H7 (cell line): Measurements from ENCODE around the gene SIDT2. TPM values are rescaled to one million over a fixed set of nuclear protein-coding genes. Genes with fewer than 3 reads are reported as not detected.
"Not testable (repeated sequence)": the region's sequence is repeated elsewhere in the genome, so short reads cannot be mapped to it uniquely, and the experiment has no call there.

Experiments
- DNase-seq: peaks from one replicate; pipeline ENCODE4 v3.0.0; 2012
- H3K27me3 ChIP-seq: 2 replicates; pipeline ENCODE4 v1.6.0; 2011; ENCODE audit warnings: mild to moderate bottlenecking, low read length; ENCODE audit not compliant: control insufficient read depth, insufficient read depth
- H3K36me3 ChIP-seq: replicated peaks from 2 replicates; pipeline ENCODE4 v1.5.1; 2011; ENCODE audit warnings: low read length; ENCODE audit not compliant: control insufficient read depth, insufficient read depth
- H3K4me3 ChIP-seq: 2 replicates; pipeline ENCODE4 v1.5.1; 2011; ENCODE audit warnings: low read depth, mild to moderate bottlenecking, control low read depth, low read length, moderate library complexity; ENCODE audit not compliant: insufficient read depth
- total RNA-seq: library from RNA; depleted of rRNA; stranded (reverse); fragments of >200 nt; shearing (Covaris generic); gene quantifications from 2 replicates; pipeline ENCODE4 v1.2.3, GENCODE V29; 2014

Gene SIDT2
- total RNA-seq, 1 experiment from 2014 or later, result 10.3 TPM

DNA sequence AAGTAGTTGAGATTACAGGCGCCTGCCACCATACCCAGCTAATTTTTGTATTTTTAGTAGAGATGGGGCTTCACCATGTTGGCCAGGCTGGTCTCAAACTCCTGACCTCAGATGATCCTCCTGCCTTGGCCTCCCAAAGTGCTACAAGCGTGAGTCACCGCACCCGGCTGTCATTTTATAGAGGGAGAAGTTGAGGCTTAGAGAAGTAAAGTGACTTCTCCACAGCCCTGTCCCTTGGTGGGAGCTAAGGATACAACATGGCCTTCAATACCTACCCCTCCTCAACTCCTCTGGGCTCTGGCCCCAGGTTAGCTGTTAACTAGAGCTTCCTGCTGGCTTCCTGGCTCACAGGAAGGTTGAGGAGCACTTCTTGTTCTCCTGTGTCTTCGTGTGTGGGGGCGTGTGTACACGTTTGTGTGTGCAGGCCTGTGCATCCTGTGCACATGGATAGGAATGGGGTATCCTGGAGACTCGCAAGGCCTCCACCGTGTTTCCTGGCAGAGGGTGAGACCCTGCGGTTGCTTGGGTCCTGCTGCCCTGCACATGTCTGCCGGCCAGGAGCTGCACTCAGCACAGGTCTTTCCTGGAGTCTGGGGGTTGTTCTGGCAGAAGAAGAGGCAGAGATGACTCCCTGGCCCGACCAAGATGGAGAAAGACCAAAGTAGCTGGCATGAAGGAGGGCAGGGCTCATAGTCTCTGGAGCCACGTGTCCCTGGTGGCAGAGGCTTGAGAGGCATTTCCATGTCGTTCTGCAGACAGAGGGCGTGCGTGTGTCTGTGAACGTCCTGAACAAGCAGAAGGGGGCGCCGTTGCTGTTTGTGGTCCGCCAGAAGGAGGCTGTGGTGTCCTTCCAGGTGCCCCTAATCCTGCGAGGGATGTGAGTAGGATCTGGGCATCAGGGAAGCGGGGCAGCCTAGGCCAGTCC lies 2.4 kb downstream of the SIDT2 start:
- H3K4me3 ChIP-seq, result no peak overlapping the region
- H3K36me3 ChIP-seq, result peaks cover 2% of the 10 kb centered on the region; the same call in 1 of the 2 replicates
- H3K27me3 ChIP-seq, result no peaks in the 10 kb centered on the region
- DNase-seq, result peak; percentile 92

DNA sequence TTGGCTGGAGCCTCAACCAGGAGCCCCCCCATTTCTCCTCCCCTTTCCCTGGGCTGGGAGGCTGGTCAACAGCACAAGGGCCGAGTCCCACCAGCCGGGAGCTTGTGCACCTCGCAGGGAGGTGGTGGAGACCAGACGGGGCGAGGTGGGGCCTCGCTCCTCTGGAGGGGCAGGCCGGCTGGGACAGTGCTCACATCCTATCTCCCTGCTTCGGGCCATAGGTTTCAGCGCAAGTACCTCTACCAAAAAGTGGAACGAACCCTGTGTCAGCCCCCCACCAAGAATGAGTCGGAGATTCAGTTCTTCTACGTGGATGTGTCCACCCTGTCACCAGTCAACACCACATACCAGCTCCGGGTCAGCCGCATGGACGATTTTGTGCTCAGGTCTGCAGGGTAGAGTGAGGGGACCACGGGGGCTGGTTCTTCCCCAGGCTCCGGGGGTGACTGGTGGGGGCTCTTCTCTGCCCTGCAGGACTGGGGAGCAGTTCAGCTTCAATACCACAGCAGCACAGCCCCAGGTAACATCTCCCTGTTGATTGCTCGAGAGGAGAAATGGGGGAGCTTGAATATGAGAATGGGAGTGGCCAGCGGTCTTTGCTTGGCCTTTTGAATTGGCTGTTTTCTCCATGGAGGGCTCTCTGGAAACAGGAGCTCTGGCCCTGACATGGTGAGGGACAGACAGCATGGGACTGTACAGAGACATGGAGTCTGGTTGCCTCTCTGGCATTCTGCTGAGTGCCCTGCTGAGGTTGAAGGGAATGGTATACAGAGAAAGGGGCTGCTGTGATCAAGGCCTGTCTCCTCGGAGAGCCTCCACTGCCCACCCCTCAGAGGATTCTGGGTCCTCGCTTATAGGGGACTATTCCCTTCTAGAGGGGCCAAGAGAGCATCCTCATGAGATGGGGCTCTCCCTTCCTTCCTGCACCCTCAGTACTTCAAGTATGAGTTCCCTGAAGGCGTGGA lies 3.3 kb downstream of the SIDT2 start:
- DNase-seq, result no peak
- Histone ChIP-seq H3K4me3 (no peak overlapping the region), H3K36me3 (peaks cover 2% of the 10 kb centered on the region; the same call in 1 of the 2 replicates), H3K27me3 (no peaks in the 10 kb centered on the region)

DNA sequence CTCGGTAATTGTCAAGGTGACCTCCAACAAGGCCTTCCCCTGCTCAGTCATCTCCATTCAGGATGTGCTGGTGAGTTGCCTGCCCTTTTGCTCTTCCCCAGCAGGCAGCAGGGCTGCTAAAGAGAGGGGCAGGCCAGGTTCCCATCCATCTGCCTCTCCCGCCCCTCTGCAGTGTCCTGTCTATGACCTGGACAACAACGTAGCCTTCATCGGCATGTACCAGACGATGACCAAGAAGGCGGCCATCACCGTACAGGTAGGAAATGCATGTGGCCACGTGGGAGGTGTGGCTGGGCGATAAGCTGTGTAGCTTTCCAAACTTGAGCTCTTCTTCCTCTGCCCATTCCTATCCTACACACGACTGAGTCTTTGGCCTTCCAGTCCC lies 4.0 kb downstream of the SIDT2 start:
- DNase-seq, result no peak
- Histone ChIP-seq H3K4me3 (no peak overlapping the region), H3K36me3 (peaks cover 2% of the 10 kb centered on the region; the same call in 1 of the 2 replicates), H3K27me3 (no peaks in the 10 kb centered on the region)

DNA sequence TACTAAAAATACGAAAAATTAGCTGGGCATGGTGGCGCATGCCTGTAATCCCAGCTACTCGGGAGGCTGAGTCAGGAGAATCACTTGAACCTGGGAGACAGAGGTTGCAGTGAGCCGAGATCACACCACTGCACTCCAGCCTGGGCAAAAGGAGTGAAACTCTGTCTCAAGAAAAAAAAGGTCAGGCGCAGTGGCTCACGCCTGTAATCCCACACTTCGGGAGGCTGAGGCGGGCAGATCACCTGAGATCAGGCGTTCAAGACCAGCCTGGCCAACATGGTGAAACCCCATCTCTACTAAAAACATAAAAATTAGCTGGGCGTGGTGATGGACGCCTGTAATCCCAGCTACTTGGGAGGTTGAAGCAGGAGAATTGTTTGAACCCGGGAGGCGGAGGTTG lies 4.6 kb downstream of the SIDT2 start:
- not testable (repeated sequence) for H3K27me3 ChIP-seq, H3K4me3 ChIP-seq, H3K36me3 ChIP-seq, DNase-seq

DNA sequence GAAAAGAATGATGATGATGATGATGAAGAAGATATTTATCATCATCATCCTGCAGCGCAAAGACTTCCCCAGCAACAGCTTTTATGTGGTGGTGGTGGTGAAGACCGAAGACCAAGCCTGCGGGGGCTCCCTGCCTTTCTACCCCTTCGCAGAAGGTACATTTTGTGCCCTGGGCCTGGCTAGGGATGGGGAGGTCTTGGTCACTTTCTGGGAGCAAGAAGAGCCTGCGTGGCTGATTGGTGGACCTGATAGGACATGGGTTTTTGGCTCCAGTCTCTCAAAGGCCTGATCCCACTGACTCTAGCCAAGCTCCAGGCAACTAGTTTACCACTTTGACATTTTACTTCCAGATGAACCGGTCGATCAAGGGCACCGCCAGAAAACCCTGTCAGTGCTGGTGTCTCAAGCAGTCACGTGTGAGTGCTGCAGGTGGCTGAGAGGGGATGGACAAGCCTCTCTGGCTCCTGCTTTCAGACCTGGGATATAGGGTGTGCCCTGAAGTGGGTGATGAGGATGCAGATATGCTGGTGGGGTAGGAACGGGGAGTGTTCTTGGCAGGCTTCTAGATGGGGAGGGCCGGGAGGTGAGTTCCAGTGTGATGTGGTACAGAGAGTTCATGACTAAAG lies 5.3 kb downstream of the SIDT2 start:
- Histone ChIP-seq H3K27me3 (no peaks in the 10 kb centered on the region), H3K36me3 (peaks cover 2% of the 10 kb centered on the region; the same call in 1 of the 2 replicates), H3K4me3 (no peak overlapping the region)
- DNase-seq, result no peak

DNA sequence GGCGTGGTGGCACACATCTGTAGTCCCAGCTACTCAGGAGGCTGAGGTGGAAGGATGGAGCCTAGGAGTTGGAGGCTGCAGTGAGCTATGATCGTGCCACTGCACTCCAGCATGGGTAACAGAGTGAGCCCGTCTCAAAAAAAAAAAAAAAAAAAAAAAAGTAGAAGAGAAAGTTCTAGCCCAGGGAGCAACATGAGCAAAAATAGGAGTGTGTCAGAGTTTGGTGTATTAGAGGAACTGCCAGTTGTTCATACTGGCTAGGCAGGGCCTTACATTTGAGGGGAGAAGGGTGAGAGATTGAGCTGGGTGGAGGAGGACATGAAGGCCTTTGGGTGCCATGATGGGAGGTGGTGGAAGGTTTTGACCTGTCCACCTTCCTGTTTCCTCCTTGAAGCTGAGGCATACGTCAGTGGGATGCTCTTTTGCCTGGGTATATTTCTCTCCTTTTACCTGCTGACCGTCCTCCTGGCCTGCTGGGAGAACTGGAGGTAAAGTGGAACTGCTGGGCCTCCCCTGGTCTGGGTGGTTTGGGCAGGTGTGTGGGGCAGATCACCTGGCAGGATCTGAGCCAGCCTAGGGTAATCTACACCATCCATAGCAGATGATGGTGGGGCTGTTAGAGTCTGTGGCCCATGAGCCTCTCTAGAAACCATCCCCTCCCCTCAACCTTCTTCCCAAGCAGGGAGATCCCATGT lies 7.3 kb downstream of the SIDT2 start:
- DNase-seq, result peak; percentile 40
- no peak overlapping the region for H3K4me3 ChIP-seq
- peaks cover 3% of the 10 kb centered on the region for H3K36me3 ChIP-seq
- H3K27me3 ChIP-seq, result no peaks in the 10 kb centered on the region

DNA sequence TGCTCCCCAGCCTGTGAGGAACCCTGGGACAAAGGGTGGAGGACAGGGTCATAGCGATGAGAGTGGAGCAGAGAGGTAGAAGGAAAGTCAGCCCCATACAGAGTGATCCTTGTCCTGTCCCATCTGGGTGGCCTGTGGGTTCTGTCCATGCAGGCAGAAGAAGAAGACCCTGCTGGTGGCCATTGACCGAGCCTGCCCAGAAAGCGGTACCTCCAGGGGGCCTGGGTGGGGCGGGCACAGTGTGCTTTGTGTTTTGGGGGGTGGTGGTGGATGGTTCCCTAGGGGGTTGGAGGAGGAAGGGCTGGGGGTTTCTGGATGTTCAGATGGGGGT lies 7.9 kb downstream of the SIDT2 start:
- Histone ChIP-seq H3K36me3 (peaks cover 3% of the 10 kb centered on the region), H3K27me3 (no peaks in the 10 kb centered on the region), H3K4me3 (no peak overlapping the region)
- peak; percentile 22 for DNase-seq

DNA sequence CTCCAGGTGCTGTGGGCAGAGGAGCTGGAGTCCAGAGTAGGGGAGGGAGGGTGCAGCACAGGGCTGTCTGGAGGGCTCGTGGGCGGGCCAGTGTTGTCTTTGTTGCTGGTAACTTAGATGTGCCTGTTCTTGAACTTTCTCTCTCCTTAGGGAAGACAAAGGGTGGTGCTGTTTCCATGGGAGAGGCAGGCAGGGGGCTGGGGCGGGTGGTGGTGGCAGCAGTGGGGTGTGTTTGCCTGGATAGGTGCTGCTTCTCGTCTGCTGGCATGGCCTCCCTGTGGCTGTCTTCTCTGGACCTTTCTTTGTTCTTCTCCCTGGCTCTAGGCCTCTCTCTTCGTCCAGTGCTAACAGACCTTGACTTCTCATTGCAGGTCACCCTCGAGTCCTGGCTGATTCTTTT lies 8.5 kb downstream of the SIDT2 start:
- H3K4me3 ChIP-seq, result no peak overlapping the region
- peak; percentile 43 for DNase-seq
- H3K36me3 ChIP-seq, result peaks cover 2% of the 10 kb centered on the region
- no peaks in the 10 kb centered on the region for H3K27me3 ChIP-seq

DNA sequence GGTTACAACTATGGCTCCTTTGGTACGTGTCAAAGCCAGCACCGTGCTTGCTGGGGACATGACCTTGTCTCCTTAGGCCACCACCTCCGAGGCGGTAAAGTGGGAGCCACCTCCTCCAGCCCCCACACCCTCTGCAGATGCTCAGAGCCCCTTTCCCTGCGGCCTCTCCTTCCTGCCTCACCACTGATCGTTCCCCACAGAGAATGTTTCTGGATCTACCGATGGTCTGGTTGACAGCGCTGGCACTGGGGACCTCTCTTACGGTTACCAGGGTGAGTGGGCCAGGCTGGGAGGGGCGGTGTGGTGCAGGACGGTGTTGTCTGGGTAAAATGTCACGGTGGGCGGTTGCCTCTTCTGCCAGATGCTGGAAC lies 8.9 kb downstream of the SIDT2 start:
- Histone ChIP-seq H3K4me3 (no peak overlapping the region), H3K27me3 (no peaks in the 10 kb centered on the region), H3K36me3 (peaks cover 1% of the 10 kb centered on the region)
- DNase-seq, result no peak

DNA sequence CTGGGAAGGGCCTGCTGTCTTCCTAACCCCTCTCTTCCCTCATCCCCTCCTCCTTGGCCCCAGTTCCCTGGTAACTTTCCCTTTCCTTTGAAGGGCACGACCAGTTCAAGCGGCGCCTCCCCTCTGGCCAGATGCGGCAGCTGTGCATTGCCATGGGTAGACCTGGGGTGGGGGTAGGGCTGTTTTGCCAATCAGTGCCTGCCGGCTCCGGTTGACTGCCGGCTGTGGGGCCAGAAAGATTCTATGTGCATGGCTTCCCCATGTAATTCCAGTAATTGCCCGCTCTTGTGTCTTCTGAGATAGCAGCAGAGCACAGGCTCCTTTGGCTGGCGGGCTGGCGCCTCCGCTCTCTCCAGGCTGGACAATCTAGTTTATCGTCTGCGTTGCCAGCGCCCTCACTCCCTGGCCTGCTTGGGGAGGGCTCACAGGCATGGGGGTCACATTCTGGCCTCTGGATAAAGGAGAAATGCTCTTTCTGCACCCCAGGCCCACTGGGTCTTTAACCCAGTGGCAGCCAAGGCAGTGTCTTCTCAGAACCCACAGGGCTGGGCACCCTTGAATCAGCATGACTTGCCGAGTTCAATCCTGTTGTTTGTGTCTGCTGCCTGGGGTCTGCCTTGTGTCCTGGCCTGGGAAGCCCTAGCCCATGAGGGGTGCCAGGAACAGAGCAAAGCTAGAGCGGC lies 9.4 kb downstream of the SIDT2 start:
- peaks cover 1% of the 10 kb centered on the region for H3K36me3 ChIP-seq
- H3K27me3 ChIP-seq, result no peaks in the 10 kb centered on the region
- H3K4me3 ChIP-seq, result no peak overlapping the region
- DNase-seq, result peak; percentile 59

DNA sequence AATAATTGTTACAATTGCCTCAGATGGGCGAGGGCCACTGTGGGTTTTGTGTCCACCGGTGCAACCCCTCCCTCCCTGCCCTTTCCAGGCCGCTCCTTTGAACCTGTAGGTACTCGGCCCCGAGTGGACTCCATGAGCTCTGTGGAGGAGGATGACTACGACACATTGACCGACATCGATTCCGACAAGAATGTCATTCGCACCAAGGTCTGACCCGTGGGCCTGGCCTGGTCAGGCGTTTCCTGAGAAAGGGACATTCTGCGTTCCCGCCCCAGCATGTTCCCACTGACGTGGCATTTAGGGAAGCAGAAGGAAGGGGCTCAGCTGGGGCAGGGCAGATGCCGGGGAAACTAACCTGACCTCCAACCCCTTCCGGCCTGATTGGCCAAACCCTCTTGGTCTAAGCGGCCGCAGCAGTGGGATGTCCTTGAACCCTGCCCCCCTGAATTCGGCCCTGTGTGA lies 10.1 kb downstream of the SIDT2 start:
- Histone ChIP-seq H3K4me3 (no peak overlapping the region), H3K36me3 (peaks cover 1% of the 10 kb centered on the region), H3K27me3 (no peaks in the 10 kb centered on the region)
- peak; percentile 40 for DNase-seq

DNA sequence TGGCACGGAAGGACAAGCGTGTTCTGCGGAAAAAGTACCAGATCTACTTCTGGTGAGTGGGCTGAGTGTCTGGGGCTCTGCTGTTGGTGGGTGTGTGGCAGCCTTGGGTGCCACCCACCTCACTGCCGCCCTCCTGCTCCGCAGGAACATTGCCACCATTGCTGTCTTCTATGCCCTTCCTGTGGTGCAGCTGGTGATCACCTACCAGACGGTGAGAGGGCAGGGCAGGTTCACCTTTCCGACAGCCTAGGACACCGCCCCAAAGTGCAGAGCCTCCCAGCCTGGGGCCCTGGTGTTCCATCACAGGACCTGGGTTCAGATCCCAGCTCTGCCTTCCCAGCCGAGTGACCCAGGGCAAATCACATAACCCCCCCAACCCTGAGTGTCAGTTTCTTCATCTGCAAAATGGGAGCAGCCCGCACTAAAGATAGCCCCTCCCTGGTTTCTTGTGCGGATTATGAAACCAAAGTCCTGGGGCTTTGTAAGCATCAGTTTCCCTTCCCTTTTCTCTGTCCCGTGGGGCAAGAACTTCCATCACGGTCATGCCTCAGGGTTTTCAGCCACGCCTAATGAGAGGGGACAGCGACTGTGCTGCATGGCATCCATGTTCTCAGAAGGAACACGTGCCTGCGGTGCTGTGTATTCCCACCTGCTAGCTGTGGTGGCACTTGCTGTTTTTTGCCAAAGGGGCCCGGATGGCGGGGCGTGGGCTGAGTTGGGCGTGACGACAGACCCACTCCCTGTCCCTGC lies 10.8 kb downstream of the SIDT2 start:
- H3K4me3 ChIP-seq, result no peak overlapping the region
- no peaks in the 10 kb centered on the region for H3K27me3 ChIP-seq
- no peak for DNase-seq
- H3K36me3 ChIP-seq, result peaks cover 1% of the 10 kb centered on the region

DNA sequence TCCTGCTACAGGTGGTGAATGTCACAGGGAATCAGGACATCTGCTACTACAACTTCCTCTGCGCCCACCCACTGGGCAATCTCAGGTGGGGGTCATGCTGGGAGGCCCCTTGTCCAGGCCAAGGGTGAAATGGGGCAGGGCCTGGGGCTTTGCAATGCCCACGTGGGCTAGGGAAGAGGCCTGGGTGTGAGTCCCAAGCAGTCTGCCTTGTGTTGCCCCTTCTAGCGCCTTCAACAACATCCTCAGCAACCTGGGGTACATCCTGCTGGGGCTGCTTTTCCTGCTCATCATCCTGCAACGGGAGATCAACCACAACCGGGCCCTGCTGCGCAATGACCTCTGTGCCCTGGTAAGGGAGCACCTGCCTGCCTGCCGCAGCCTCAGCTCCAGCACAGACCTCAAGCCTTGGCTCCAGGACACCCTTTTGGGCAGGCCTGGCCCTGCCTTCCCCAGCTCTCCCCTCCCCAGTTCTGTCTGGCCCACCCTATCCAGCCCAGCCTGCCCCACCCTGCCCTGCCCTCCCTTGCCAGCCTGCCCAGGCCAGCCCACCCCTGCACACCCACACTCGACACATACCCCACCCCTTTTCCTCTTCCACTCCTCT lies 11.5 kb downstream of the SIDT2 start:
- H3K4me3 ChIP-seq, result no peak overlapping the region
- no peaks in the 10 kb centered on the region for H3K27me3 ChIP-seq
- peak; percentile 27 for DNase-seq
- H3K36me3 ChIP-seq, result peaks cover 1% of the 10 kb centered on the region
